ENCODE data around the gene S100G. TPM values are rescaled to one million over a fixed set of nuclear protein-coding genes. Genes with fewer than 3 reads are reported as not detected.
"Not testable (repeated sequence)": the region's sequence is repeated elsewhere in the genome, so short reads cannot be mapped to it uniquely, and the experiment has no call there.

S100G gene
- total RNA-seq, 1 experiment from 2014 or later, result not detected

GRCh38 chrX:16606142-16606720, 43.7 kb upstream of the S100G start:
- no peaks in the 10 kb centered on the region for H3K27me3 ChIP-seq (ENCODE audit: control insufficient read depth, insufficient read depth, low read length)
- ChIA-PET POLR2A (no interaction called here), CTCF (no interaction called here)
- no peak overlapping the region for H3K27ac ChIP-seq (ENCODE audit: low read length)
- H3K4me1 ChIP-seq (ENCODE audit: control insufficient read depth, insufficient read depth, low read length), result no peaks in the 10 kb centered on the region
- in situ Hi-C loops (cut with HindIII; ENCODE audit: low pct_unique_long_range_greater_than_20kb, low sequenced_read_pairs) (no loop called here), intact Hi-C loops (cut with micrococcal nuclease; ENCODE audit: unreplicated experiment) (no loop called here)
- DNase-seq (ENCODE audit: low read depth, low spot score) (no peak), ATAC-seq (no peak)
- no peak overlapping the region for H3K4me3 ChIP-seq (ENCODE audit: low read depth in 2 of 2, low read length in 2 of 2)
- no peaks in the 10 kb centered on the region for H3K36me3 ChIP-seq (ENCODE audit: control insufficient read depth, insufficient read depth, low read length)
- H3K9me3 ChIP-seq (ENCODE audit: control insufficient read depth, insufficient read depth, low read depth, low read length), result no peaks in the 10 kb centered on the region
- no TSS peak for BruUV-seq (replicated peaks)
- TF ChIP-seq SIN3A (IDR thresholded peaks at IDR 0.05; ENCODE audit: borderline replicate concordance, insufficient read depth, low read depth, low read length) (no peak), REST (IDR thresholded peaks at IDR 0.05; ENCODE audit: insufficient read depth in 1 of 2, low read depth in 2 of 2, low read length in 1 of 2) (no peak), POLR2AphosphoS5 (IDR thresholded peaks at IDR 0.05; ENCODE audit: low read depth, low read length) (no peak), TCF7L2 (IDR thresholded peaks at IDR 0.05; ENCODE audit: low read depth, low read length) (no peak), CTCF (IDR thresholded peaks at IDR 0.05) (no peak)

- ATAC-seq (no peak), DNase-seq (ENCODE audit: low read depth, low spot score) (no peak)
- Histone ChIP-seq H3K27ac (ENCODE audit: low read length) (no peak overlapping the region), H3K36me3 (ENCODE audit: control insufficient read depth, insufficient read depth, low read length) (no peaks in the 10 kb centered on the region), H3K27me3 (ENCODE audit: control insufficient read depth, insufficient read depth, low read length) (no peaks in the 10 kb centered on the region), H3K4me1 (ENCODE audit: control insufficient read depth, insufficient read depth, low read length) (no peaks in the 10 kb centered on the region), H3K4me3 (ENCODE audit: low read depth in 2 of 2, low read length in 2 of 2) (no peak overlapping the region), H3K9me3 (ENCODE audit: control insufficient read depth, insufficient read depth, low read depth, low read length) (no peaks in the 10 kb centered on the region)
- no TSS peak for BruUV-seq (replicated peaks)
- ChIA-PET POLR2A (no interaction called here), CTCF (no interaction called here)
- intact Hi-C loops (cut with micrococcal nuclease; ENCODE audit: unreplicated experiment) (no loop called here), in situ Hi-C loops (cut with HindIII; ENCODE audit: low pct_unique_long_range_greater_than_20kb, low sequenced_read_pairs) (no loop called here)
- TF ChIP-seq SIN3A (IDR thresholded peaks at IDR 0.05; ENCODE audit: borderline replicate concordance, insufficient read depth, low read depth, low read length), result no peak
- TF ChIP-seq TCF7L2 (IDR thresholded peaks at IDR 0.05; ENCODE audit: low read depth, low read length), result no peak
- TF ChIP-seq REST (IDR thresholded peaks at IDR 0.05; ENCODE audit: insufficient read depth in 1 of 2, low read depth in 2 of 2, low read length in 1 of 2), result no peak
- no peak for TF ChIP-seq CTCF (IDR thresholded peaks at IDR 0.05)
- TF ChIP-seq POLR2AphosphoS5 (IDR thresholded peaks at IDR 0.05; ENCODE audit: low read depth, low read length), result no peak
Measured at GRCh38 chrX:16610121-16610621, 39.8 kb upstream of the S100G start.

GRCh38 chrX:16610654-16611053, 39.3 kb upstream of the S100G start:
- BruUV-seq (replicated peaks); H3K27me3 ChIP-seq (ENCODE audit: control insufficient read depth, insufficient read depth, low read length); intact Hi-C loops (cut with micrococcal nuclease; ENCODE audit: unreplicated experiment); H3K4me1 ChIP-seq (ENCODE audit: control insufficient read depth, insufficient read depth, low read length); DNase-seq (ENCODE audit: low read depth, low spot score); H3K9me3 ChIP-seq (ENCODE audit: control insufficient read depth, insufficient read depth, low read depth, low read length); H3K27ac ChIP-seq (ENCODE audit: low read length); CTCF ChIA-PET; ATAC-seq; in situ Hi-C loops (cut with HindIII; ENCODE audit: low pct_unique_long_range_greater_than_20kb, low sequenced_read_pairs); POLR2A ChIA-PET; H3K4me3 ChIP-seq (ENCODE audit: low read depth in 2 of 2, low read length in 2 of 2); H3K36me3 ChIP-seq (ENCODE audit: control insufficient read depth, insufficient read depth, low read length): not testable (repeated sequence)
